Measurements from ENCODE around the gene ZEB2. TPM values are rescaled to one million over a fixed set of nuclear protein-coding genes. Genes with fewer than 3 reads are reported as not detected.

ZEB2 gene
- total RNA-seq, 1 donor from 2014 or later: 121 TPM

GRCh38 chr2:144511937-144512336 lies 8.0 kb downstream of the ZEB2 start:
- DNase-seq: no peak
- peak overlapping the region; percentile 40 for H3K27ac Mint-ChIP-seq (ENCODE audit: unreplicated experiment)
- H3K9me3 Mint-ChIP-seq (ENCODE audit: unreplicated experiment): peaks cover 14% of the 10 kb centered on the region
- TF ChIP-seq CTCF (IDR thresholded peaks at IDR 0.05; ENCODE audit: partially characterized antibody, unreplicated experiment): no peak
- peaks cover 68% of the 10 kb centered on the region for H3K4me1 Mint-ChIP-seq (ENCODE audit: low read depth, unreplicated experiment)
- H3K36me3 Mint-ChIP-seq (ENCODE audit: unreplicated experiment): peaks cover 6% of the 10 kb centered on the region
- H3K27me3 Mint-ChIP-seq (ENCODE audit: unreplicated experiment): peaks cover 6% of the 10 kb centered on the region
- H3K4me3 Mint-ChIP-seq (ENCODE audit: unreplicated experiment): peak overlapping the region; percentile 93

- H3K36me3 Mint-ChIP-seq (ENCODE audit: unreplicated experiment): peaks cover 6% of the 10 kb centered on the region
- peaks cover 73% of the 10 kb centered on the region for H3K4me1 Mint-ChIP-seq (ENCODE audit: low read depth, unreplicated experiment)
- TF ChIP-seq CTCF (IDR thresholded peaks at IDR 0.05; ENCODE audit: partially characterized antibody, unreplicated experiment): no peak
- no peak for DNase-seq
- H3K9me3 Mint-ChIP-seq (ENCODE audit: unreplicated experiment): peaks cover 14% of the 10 kb centered on the region
- peak overlapping the region; percentile 86 for H3K4me3 Mint-ChIP-seq (ENCODE audit: unreplicated experiment)
- H3K27me3 Mint-ChIP-seq (ENCODE audit: unreplicated experiment): peaks cover 6% of the 10 kb centered on the region
- peak overlapping the region; percentile 93 for H3K27ac Mint-ChIP-seq (ENCODE audit: unreplicated experiment)
Measured at GRCh38 chr2:144511226-144511810, 8.6 kb downstream of the ZEB2 start.

GRCh38 chr2:144510294-144510991 lies 9.5 kb downstream of the ZEB2 start:
- H3K4me1 Mint-ChIP-seq (ENCODE audit: low read depth, unreplicated experiment): peaks cover 80% of the 10 kb centered on the region
- H3K27me3 Mint-ChIP-seq (ENCODE audit: unreplicated experiment): peaks cover 5% of the 10 kb centered on the region
- peak overlapping the region; percentile 93 for H3K27ac Mint-ChIP-seq (ENCODE audit: unreplicated experiment)
- DNase-seq: no peak
- H3K4me3 Mint-ChIP-seq (ENCODE audit: unreplicated experiment): peak overlapping the region; percentile 86
- no peak for TF ChIP-seq CTCF (IDR thresholded peaks at IDR 0.05; ENCODE audit: partially characterized antibody, unreplicated experiment)
- peaks cover 4% of the 10 kb centered on the region for H3K36me3 Mint-ChIP-seq (ENCODE audit: unreplicated experiment)
- H3K9me3 Mint-ChIP-seq (ENCODE audit: unreplicated experiment): peaks cover 12% of the 10 kb centered on the region

- H3K36me3 Mint-ChIP-seq (ENCODE audit: unreplicated experiment): no peaks in the 10 kb centered on the region
- H3K27ac Mint-ChIP-seq (ENCODE audit: unreplicated experiment): no peak overlapping the region
- peaks cover 83% of the 10 kb centered on the region for H3K4me1 Mint-ChIP-seq (ENCODE audit: low read depth, unreplicated experiment)
- TF ChIP-seq CTCF (IDR thresholded peaks at IDR 0.05; ENCODE audit: partially characterized antibody, unreplicated experiment): no peak
- DNase-seq: no peak
- H3K4me3 Mint-ChIP-seq (ENCODE audit: unreplicated experiment): peak overlapping the region; percentile 86
- peaks cover 7% of the 10 kb centered on the region for H3K9me3 Mint-ChIP-seq (ENCODE audit: unreplicated experiment)
- no peaks in the 10 kb centered on the region for H3K27me3 Mint-ChIP-seq (ENCODE audit: unreplicated experiment)
Measured at GRCh38 chr2:144509879-144510221, 10.1 kb downstream of the ZEB2 start.
